Nephron progenitor cell (in vitro differentiated cells): Measurements from ENCODE around the gene TTLL6.

Source experiments
- DNase-seq: peaks from one replicate; pipeline ENCODE4 v3.0.0; 2021
- H3K27ac Mint-ChIP-seq: 2 replicates; pipeline ENCODE4 v1.8.0; 2021; ENCODE audit warnings: mild to moderate bottlenecking, moderate library complexity, mixed read lengths
- H3K27me3 Mint-ChIP-seq: 2 replicates; pipeline ENCODE4 v1.8.0; 2021; ENCODE audit warnings: mild to moderate bottlenecking, low read depth, mixed read lengths; ENCODE audit not compliant: poor library complexity
- H3K36me3 Mint-ChIP-seq: 2 replicates; pipeline ENCODE4 v1.8.0; 2021; ENCODE audit warnings: low read depth, mixed read lengths
- H3K4me1 Mint-ChIP-seq: 2 replicates; pipeline ENCODE4 v1.8.0; 2021; ENCODE audit warnings: mixed read lengths
- H3K4me3 Mint-ChIP-seq: 2 replicates; pipeline ENCODE4 v1.8.0; 2021; ENCODE audit warnings: mild to moderate bottlenecking, moderate library complexity, mixed read lengths
- H3K9me3 Mint-ChIP-seq: 2 replicates; pipeline ENCODE4 v1.8.0; 2021; ENCODE audit warnings: mild to moderate bottlenecking, moderate library complexity, mixed read lengths
- CTCF ChIP-seq: fragments of 200-600 bp; sonication (generic); IDR thresholded peaks from 2 replicates; pipeline ENCODE4 v1.5.0; 2021; ENCODE audit warnings: antibody characterized with exemption

TTLL6 gene

GRCh38 chr17:48760411-48760810, 56.6 kb downstream of the TTLL6 start:
- no peak overlapping the region for H3K4me3 Mint-ChIP-seq
- TF ChIP-seq CTCF, result no peak
- no peak for DNase-seq
- no peak overlapping the region for H3K27ac Mint-ChIP-seq
- H3K27me3 Mint-ChIP-seq, result peaks cover 100% of the 10 kb centered on the region
- H3K9me3 Mint-ChIP-seq, result no peaks in the 10 kb centered on the region
- peaks cover 6% of the 10 kb centered on the region for H3K4me1 Mint-ChIP-seq
- no peaks in the 10 kb centered on the region for H3K36me3 Mint-ChIP-seq

GRCh38 chr17:48759288-48759687, 57.7 kb downstream of the TTLL6 start:
- Mint-ChIP-seq H3K9me3 (no peaks in the 10 kb centered on the region), H3K4me1 (peaks cover 9% of the 10 kb centered on the region), H3K27me3 (peaks cover 100% of the 10 kb centered on the region), H3K27ac (no peak overlapping the region), H3K4me3 (no peak overlapping the region), H3K36me3 (no peaks in the 10 kb centered on the region)
- no peak for DNase-seq
- no peak for TF ChIP-seq CTCF

GRCh38 chr17:48757524-48757961, 59.5 kb downstream of the TTLL6 start:
- Mint-ChIP-seq H3K27ac (no peak overlapping the region), H3K4me1 (peaks cover 20% of the 10 kb centered on the region), H3K36me3 (no peaks in the 10 kb centered on the region), H3K9me3 (no peaks in the 10 kb centered on the region), H3K27me3 (peaks cover 100% of the 10 kb centered on the region), H3K4me3 (no peak overlapping the region)
- TF ChIP-seq CTCF, result no peak
- DNase-seq, result no peak

GRCh38 chr17:48756830-48757251, 60.2 kb downstream of the TTLL6 start:
- peaks cover 27% of the 10 kb centered on the region for H3K4me1 Mint-ChIP-seq
- no peak for DNase-seq
- no peaks in the 10 kb centered on the region for H3K9me3 Mint-ChIP-seq
- no peak for TF ChIP-seq CTCF
- no peak overlapping the region for H3K4me3 Mint-ChIP-seq
- H3K36me3 Mint-ChIP-seq, result no peaks in the 10 kb centered on the region
- H3K27me3 Mint-ChIP-seq, result peaks cover 100% of the 10 kb centered on the region
- no peak overlapping the region for H3K27ac Mint-ChIP-seq

- Mint-ChIP-seq H3K36me3 (no peaks in the 10 kb centered on the region), H3K27me3 (peaks cover 100% of the 10 kb centered on the region), H3K4me3 (peak overlapping the region; percentile 45), H3K4me1 (peaks cover 29% of the 10 kb centered on the region), H3K27ac (no peak overlapping the region), H3K9me3 (no peaks in the 10 kb centered on the region)
- no peak for TF ChIP-seq CTCF
- no peak for DNase-seq
Measured at GRCh38 chr17:48755356-48755755, 61.7 kb downstream of the TTLL6 start.

- Mint-ChIP-seq H3K36me3 (no peaks in the 10 kb centered on the region), H3K27ac (no peak overlapping the region), H3K4me3 (peak overlapping the region; percentile 45), H3K27me3 (peaks cover 100% of the 10 kb centered on the region), H3K4me1 (peaks cover 29% of the 10 kb centered on the region), H3K9me3 (no peaks in the 10 kb centered on the region)
- no peak for TF ChIP-seq CTCF
- DNase-seq, result peak; percentile 69
Measured at GRCh38 chr17:48754500-48755261, 62.3 kb downstream of the TTLL6 start.
